GM23338 (cell line): ENCODE measurements around the gene CIDEB.

Source experiments
- CTCF ChIP-seq, 2 experiments: fragments of 200-600 bp in 1 of 2; sonication (generic) in 1 of 2; conservative IDR thresholded peaks; 2 replicates each; pipeline versions ENCODE4 v1.5.1 to v1.6.1; 2016 to 2017; ENCODE audit warnings: antibody characterized with exemption in 2 of 2, low read depth in 2 of 2, mild to moderate bottlenecking in 2 of 2, moderate library complexity in 1 of 2
- EZH2phosphoT487 ChIP-seq: fragments of 200-600 bp; sonication (generic); IDR thresholded peaks from one replicate; pipeline ENCODE4 v1.8.1; 2018; ENCODE audit warnings: antibody characterized with exemption; ENCODE audit not compliant: unreplicated experiment
- JUNB ChIP-seq: IDR thresholded peaks from one replicate; pipeline ENCODE4 v1.6.1; 2016; ENCODE audit warnings: antibody characterized with exemption; ENCODE audit not compliant: unreplicated experiment
- POLR2AphosphoS5 ChIP-seq: IDR thresholded peaks from 2 replicates; pipeline ENCODE4 v1.6.1; 2016; ENCODE audit warnings: antibody characterized with exemption, low read depth
- STAT1 ChIP-seq: IDR thresholded peaks from one replicate; pipeline ENCODE4 v1.6.1; 2016; ENCODE audit warnings: antibody characterized with exemption; ENCODE audit not compliant: unreplicated experiment

- no peak for TF ChIP-seq CTCF (conservative IDR thresholded peaks at IDR 0.05; ENCODE audit: low read depth in 2 of 2)
- no peak for TF ChIP-seq STAT1
- TF ChIP-seq EZH2phosphoT487 = no peak
- TF ChIP-seq POLR2AphosphoS5 = no peak
- no peak for TF ChIP-seq JUNB
Observed at GRCh38 chr14:24262821-24263733, 44.7 kb downstream of the CIDEB start, which contains the start of gene TGM1.
